Lower leg skin (tissue), 4 donors: ENCODE data around the gene SELPLG. TPM values are rescaled to one million over a fixed set of nuclear protein-coding genes. Genes with fewer than 3 reads are reported as not detected.

Source experiments
- DNase-seq, 2 donors: peaks; one replicate each; pipeline ENCODE4 v3.0.0-alpha.2; 2019; ENCODE audit warnings: low spot score in 2 of 2
- H3K4me3 ChIP-seq: fragments of 200-600 bp; sonication (generic); 2 replicates; pipeline ENCODE4 v1.5.1; 2017; ENCODE audit warnings: mild to moderate bottlenecking, low read depth; ENCODE audit not compliant: poor library complexity, severe bottlenecking
- POLR2A ChIP-seq, 2 donors: fragments of 450-650 bp; IDR thresholded peaks; one replicate each; pipeline ENCODE4 v1.6.1; 2016 to 2017; ENCODE audit warnings: antibody characterized with exemption in 2 of 2, mild to moderate bottlenecking in 1 of 2, moderate library complexity in 1 of 2
- WGBS, 2 donors: methylation state at CpG; one replicate each; pipeline ENCODE4 v1.1.5; 2018; 5-methylcytosine and 5-hydroxymethylcytosine counted together
- intact Hi-C: fragments of 100-400 bp; cut with DNase I; formaldehyde crosslinking; loops from one replicate; pipeline ENCODE4 v1.15.0; 2023; ENCODE audit warnings: low total_unique reads
- total RNA-seq, 4 donors: library from RNA; depleted of rRNA; stranded (reverse); fragments of >200 nt; gene quantifications; one replicate each; pipeline ENCODE4 v1.1.0, GENCODE V29; 2016
- TF ChIP-seq, protein P1 (sequence below), 3 donors: fragments of 450-650 bp; IDR thresholded peaks; one replicate each; pipeline ENCODE4 v1.5.1; 2016; ENCODE audit warnings: antibody characterized with exemption in 3 of 3, mild to moderate bottlenecking in 3 of 3, moderate library complexity in 2 of 3

Gene SELPLG
- total RNA-seq, 4 donors from 2014 or later, result 1.2 to 4.6 (median 3.0) TPM

DNA sequence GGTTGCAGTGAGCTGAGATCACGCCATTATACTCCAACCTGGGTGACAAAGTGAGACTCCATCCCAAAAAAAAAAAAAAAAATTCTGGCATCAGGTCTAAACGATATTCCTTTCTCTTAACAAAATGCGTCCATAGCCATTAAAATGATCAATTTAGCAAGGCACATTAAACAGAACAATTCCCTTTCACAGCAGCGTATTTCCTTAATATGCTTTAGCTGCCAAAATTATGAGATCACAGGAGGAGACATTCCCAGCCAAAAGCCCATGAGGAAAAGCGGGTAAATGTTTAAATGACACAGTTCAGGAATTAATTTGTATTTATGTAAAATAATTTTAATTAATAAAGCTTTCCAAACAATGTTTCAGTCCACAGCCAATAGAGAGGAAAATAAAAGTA is 43.0 kb upstream of the SELPLG start:
- H3K4me3 ChIP-seq, result no peak overlapping the region
- no peak for TF ChIP-seq POLR2A (IDR thresholded peaks at IDR 0.05)
- TF ChIP-seq, protein P1, sequence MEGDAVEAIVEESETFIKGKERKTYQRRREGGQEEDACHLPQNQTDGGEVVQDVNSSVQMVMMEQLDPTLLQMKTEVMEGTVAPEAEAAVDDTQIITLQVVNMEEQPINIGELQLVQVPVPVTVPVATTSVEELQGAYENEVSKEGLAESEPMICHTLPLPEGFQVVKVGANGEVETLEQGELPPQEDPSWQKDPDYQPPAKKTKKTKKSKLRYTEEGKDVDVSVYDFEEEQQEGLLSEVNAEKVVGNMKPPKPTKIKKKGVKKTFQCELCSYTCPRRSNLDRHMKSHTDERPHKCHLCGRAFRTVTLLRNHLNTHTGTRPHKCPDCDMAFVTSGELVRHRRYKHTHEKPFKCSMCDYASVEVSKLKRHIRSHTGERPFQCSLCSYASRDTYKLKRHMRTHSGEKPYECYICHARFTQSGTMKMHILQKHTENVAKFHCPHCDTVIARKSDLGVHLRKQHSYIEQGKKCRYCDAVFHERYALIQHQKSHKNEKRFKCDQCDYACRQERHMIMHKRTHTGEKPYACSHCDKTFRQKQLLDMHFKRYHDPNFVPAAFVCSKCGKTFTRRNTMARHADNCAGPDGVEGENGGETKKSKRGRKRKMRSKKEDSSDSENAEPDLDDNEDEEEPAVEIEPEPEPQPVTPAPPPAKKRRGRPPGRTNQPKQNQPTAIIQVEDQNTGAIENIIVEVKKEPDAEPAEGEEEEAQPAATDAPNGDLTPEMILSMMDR (IDR thresholded peaks at IDR 0.05), result no peak
- intact Hi-C loops, result no loop called here
- no peak for DNase-seq
- WGBS, 2 donors, result 69 to 73% methylated on average over 5 of the region's 5 CpGs

DNA sequence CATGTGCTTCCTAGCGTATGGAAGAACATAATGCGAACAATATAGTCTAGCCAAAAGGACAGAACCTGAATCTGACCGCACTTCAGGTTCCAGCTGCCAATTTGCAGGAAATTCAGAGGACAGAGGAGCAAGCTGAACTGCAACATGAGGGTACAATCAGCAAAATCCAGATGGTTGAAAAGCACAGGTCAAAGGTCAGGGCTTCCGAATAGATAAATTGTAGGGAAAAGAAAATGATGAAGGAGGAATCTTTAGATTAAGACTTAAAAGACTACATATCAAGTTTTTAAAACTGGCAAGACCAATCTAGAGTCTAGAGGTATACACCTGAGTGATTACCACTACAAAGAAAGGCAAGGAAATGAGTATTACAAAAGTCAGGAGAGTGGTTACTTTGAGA is 42.1 kb upstream of the SELPLG start:
- TF ChIP-seq, protein P1 (IDR thresholded peaks at IDR 0.05), result no peak
- no peak for TF ChIP-seq POLR2A (IDR thresholded peaks at IDR 0.05)
- no peak overlapping the region for H3K4me3 ChIP-seq
- intact Hi-C loops, result no loop called here
- WGBS, 2 donors, result 95 to 96% methylated on average over 4 of the region's 4 CpGs
- DNase-seq, result no peak

DNA sequence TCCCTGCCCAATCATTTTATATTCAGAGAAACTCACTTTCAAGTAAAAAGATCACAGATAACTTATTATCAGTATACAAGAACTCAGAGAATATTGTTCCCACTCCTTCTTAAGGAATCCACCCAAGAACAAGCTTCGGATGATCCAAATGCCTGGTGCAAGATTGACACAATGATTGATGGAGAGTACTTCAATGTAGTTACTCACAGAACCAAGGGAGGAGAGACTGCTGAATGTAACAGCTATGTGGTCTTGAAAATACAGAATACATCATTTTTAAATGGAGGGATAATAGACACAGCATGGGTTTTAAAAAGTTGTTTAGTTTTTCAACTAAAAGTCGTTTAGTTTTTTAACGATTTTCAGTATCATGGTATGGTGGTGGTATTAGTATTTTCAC is 38.4 kb upstream of the SELPLG start:
- TF ChIP-seq POLR2A (IDR thresholded peaks at IDR 0.05), result no peak
- TF ChIP-seq, protein P1 (IDR thresholded peaks at IDR 0.05), result no peak
- H3K4me3 ChIP-seq, result no peak overlapping the region
- WGBS, 2 donors, result 78 to 87% methylated on average over 3 of the region's 3 CpGs
- intact Hi-C loops, result no loop called here
- no peak for DNase-seq

DNA sequence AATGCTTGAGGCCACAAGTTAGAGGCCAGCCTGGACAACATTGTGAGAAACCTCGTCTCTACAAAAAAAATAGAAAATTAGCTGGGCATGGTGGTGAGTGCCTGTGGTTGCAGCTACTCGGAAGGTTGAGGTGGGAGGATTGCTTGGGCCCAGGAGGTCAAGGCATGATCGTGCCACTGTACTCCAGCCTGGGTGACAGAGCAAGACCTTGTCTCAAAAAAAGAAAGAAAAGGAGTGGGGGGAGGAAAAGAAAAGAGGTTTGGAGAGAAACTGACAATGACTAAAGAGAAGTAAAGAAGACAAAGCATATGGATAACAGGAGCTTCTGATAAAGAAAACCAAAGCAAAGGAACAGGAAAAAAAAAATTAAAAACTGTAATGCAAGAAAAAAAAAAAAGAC is 37.4 kb upstream of the SELPLG start:
- 90 to 92% methylated on average over 3 of the region's 3 CpGs for WGBS, 2 donors
- no peak for DNase-seq

DNA sequence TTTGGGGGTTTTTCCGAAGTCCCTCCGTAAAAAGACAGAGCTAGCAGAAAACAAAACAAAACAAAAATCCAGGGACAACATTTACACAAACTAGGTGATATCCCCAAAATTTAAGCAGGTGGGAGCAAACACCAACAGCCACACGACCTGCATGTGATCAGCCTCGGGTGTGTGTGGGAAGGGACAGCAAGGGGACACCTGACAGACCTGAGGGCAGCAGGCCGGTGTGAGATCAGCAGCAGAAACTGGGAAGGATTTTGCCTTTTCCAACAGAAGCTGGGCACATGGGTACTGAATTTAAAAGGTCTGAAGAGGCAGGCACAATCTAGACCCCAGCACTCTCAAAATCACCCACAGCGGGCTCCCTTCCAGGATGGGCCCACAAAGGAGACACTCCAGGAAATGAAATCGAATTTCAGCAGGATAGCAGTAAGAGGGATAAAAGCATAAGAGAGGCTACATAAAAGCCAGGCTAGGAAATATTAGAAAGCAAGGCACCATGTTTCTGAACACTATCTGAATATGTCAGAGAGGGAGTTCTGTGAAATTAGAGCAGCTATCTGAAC is 36.5 kb upstream of the SELPLG start:
- TF ChIP-seq POLR2A (IDR thresholded peaks at IDR 0.05), result no peak
- TF ChIP-seq, protein P1 (IDR thresholded peaks at IDR 0.05), result no peak
- H3K4me3 ChIP-seq, result no peak overlapping the region
- WGBS, 2 donors, result 85 to 88% methylated on average over 7 of the region's 7 CpGs
- intact Hi-C loops, result no loop called here
- DNase-seq, result no peak

More for the DNA sequence above, 37.4 kb upstream of the SELPLG start:
- intact Hi-C loops, result no loop called here
- H3K4me3 ChIP-seq, result no peak overlapping the region
- TF ChIP-seq POLR2A (IDR thresholded peaks at IDR 0.05), result no peak
- TF ChIP-seq, protein P1 (IDR thresholded peaks at IDR 0.05), result no peak

DNA sequence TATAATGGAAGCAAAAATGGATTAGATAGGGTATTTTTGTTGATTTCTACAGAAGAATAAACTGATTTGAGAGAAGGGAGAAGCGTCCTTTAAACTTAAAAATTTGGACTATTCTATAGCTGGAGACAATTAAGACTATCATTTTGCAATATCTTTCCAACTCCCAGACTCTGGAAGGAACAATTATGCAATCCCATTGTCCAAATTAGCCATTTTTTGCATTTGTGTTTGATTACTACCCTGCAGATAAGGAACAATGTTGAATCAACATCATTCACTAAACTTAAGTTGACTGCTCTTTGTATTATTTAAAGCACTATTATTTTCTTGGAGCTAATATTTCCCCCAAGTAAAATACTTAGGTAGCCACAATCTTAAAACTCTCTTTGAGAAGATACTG is 34.8 kb upstream of the SELPLG start:
- DNase-seq, result no peak
- no peak for TF ChIP-seq POLR2A (IDR thresholded peaks at IDR 0.05)
- TF ChIP-seq, protein P1 (IDR thresholded peaks at IDR 0.05), result no peak
- intact Hi-C loops, result loop anchor here (10.0 kb wide), 1 partner anchor 286 kb away; no protein-coding TSS in a partner anchor
- WGBS, 2 donors, result 63 to 79% methylated on average over 1 of the region's 1 CpG
- H3K4me3 ChIP-seq, result no peak overlapping the region
